NCI-H2081 (cell line): ENCODE results near the gene MAOA.
"Not testable (repeated sequence)": the region's sequence is repeated elsewhere in the genome, so short reads cannot be mapped to it uniquely, and the experiment has no call there.

ENCODE experiments used
- DNase-seq, 2 experiments: peaks; one replicate each; lab custom pipeline; 2025; lab: John Stamatoyannopoulos, UW

Gene MAOA

DNA sequence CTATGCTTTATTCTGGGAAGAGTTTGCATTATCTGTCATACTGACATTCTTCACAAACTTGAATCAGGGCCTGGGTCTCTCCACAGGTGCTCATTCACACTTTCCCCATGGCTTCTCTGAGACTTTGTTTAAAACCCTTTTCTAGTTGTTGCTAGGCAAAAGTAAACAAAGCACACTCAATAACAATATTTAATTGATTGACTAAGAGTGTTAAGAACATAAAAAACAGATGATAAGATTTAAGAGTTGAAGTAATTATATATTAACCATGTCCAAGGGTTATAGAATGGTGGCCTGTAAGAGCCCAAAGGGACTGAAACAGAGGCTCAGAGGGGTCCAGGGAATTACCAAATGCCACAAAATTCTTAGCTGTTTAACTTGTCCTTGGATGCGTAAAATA is 7.1 kb downstream of the MAOA start:
- no peak for DNase-seq

DNA sequence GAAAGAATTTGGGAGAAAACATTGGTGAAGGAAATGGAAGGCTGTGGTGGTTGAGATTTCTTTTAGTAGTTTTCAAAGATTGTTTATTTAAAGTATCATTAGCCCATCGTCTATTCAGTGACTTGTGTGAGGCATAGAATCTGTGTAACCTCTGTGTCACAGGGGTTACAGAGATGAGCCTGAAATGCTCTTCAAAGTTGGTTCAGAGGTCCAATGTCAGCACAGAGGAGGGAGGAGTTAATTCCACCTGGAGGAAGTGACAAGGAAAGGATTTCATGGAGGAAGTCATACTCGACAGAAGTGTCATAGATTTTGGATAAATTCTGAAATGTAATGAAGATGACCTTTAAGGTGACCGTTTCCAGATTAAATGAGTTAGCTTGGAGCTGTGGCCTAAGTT is 8.2 kb downstream of the MAOA start:
- no peak for DNase-seq

DNA sequence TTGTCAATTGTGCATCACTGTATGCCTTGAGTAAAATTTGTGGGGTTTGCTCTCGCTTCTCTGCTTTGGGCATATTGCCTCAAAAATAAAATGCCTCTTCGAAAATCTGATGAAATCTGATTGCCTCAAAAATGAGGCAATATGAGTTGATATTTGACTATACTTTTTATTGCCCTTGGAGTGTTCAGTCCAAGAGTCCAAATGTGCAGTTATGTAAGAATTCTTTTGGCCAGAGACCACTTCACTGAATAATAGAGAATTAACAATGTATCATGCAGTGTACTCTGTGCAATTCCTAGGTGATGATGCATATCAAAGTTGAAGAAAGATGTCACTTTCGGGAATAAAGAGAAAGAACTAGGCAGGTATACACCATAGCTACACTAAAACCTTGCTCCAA is 8.6 kb downstream of the MAOA start:
- DNase-seq, result no peak

DNA sequence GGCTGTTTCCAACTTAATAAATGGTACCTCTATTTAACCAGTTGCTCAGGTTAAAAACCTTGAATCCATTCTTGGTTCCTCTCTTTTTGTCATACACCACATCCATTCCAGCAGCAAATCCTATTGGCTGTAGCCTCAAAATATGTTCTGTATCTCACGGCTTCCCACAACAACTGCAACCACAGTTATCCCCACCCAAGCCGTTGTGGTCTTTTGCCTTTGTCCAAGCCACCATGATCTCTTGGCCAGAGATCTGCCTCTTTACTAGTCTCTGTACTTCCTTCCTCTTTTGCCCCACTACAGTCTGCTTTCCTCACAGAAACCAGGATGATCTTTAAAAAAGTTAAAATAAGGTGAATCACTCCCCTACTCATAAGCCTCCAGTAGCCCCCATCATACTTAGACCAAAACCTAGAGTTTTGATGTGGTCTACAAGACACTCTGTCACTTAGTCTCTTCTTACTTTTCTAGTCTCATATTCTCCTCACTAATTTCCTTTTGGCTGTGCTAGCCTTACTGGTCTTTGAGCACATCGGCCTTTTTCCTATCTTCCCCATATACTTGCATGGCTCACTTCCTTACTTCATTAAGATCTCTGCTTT is 10.3 kb downstream of the MAOA start:
- DNase-seq, result no peak

DNA sequence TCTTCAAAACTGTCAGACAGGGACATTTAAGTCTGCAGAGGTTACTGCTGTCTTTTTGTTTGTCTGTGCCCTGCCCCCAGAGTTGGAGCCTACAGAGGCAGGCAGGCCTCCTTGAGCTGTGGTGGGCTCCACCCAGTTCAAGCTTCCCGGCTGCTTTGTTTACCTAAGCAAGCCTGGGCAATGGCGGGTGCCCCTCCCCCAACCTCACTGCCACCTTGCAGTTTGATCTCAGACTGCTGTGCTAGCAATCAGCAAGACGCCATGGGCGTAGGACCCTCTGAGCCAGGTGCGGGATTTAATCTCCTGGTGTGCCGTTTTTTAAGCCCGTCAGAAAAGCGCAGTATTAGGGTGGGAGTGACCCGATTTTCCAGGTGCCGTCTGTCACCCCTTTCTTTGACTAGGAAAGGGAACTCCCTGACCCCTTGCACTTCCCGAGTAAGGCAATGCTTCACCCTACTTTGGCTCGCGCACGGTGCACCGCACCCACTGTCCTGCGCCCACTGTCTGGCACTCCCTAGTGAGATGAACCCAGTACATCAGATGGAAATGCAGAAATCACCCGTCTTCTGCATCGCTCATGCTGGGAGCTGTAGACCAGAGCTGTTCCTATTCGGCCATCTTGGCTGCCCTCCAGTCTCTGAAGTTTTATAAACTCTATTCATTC is 20.0 kb downstream of the MAOA start:
- DNase-seq, result not testable (repeated sequence)

DNA sequence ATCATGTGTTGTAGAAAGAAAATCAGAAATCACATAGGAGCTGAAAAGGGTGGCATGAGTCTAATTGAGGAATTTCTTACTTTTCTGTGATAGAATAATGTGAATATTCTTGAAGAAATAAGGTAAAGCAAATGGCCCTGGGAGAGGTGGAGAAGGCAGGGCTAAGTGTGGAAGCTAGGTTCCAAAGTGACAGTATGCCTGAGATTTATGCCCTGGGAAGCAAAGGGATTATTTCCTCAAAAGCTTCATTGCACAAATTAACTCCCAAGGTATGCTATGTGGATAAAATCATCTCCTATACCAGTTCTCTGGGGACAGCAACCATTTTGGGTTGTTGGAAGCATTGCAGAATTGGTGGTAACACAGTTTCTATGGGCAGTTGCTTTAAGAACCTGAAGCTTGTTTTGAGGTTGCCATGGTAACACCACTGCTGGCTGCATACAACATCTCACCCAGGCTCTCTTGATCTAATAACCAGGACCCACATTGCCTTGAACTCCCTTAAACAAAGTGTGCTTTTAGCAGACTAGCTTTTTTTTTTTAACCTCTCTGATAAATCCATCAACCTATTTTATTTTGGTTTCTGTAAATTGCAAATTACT is 21.0 kb downstream of the MAOA start:
- peak; percentile 3 to 11 for DNase-seq

DNA sequence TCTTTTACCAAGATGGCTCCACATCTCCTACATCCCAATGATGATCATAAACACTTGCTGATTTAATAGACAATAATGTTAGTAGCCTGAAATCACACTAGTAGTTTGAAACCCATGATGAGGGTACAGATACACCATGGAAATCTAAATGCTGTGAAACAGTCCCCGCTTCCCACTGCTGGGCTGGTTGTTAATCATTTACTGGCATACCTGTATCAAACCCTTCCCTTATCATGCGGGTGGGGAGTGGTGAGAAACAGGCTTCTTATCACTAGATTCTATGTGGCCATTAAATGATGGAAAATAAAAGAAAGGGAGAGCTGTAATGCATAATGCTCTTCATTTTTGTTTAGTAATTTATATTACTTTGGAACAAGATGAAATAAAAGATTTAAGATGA is 21.9 kb downstream of the MAOA start:
- no peak for DNase-seq

DNA sequence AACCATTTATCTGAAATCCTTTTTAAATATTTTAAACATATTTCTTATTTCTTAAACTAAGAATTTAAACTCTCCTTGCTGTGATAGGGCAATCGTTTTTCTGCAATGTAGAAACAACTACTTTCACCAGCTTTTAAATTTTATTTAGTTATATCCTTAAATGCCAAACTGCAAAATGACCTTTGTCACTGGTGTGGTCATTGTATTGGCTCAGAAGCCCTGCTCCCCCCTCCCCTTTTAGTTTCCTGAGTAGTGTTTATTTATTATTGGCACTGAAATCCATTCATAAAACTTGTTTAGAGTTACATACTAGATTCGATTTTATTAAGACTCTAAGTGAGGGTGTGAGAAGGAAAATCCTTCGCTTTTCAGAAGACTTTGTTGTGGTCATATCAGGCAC is 23.0 kb downstream of the MAOA start:
- DNase-seq, result no peak

DNA sequence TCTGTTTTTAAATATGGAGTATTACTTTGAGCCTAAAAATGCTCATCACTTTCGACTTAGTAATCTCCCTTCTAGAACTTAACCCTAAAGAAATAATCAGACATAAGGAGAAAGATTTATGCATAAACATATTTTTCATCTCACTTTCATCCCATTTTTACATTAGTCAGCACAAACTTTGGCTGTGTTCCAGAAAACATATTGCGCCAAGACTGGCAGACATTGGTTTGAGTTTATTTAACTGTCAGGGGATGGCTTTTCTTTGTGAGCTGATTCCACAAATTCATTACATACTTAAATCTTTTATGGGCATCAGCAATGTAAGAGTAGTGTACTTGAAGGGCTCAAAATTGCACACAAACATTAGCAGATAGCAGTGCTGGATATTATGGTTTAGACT is 23.7 kb downstream of the MAOA start:
- DNase-seq, result peak in 1 of 2 experiments; percentile 3

DNA sequence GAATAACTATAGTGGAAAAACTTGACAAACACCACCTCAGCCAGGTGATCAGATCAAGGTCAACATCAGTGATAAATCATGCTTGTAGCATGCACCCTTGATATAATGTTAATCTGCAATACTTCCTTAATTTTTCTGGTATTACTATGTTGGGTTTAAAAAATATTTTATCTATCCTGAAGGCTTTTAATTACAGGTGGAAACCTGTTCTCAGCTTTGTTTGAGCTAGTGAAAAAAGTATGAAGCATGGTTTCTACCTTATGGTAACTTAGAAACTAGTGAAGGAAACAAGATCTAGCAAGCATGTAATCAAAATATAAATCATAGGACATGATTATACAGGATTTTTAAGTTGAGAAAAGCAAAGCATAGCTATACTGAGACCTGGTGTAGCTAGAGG is 26.6 kb downstream of the MAOA start:
- DNase-seq, result no peak

DNA sequence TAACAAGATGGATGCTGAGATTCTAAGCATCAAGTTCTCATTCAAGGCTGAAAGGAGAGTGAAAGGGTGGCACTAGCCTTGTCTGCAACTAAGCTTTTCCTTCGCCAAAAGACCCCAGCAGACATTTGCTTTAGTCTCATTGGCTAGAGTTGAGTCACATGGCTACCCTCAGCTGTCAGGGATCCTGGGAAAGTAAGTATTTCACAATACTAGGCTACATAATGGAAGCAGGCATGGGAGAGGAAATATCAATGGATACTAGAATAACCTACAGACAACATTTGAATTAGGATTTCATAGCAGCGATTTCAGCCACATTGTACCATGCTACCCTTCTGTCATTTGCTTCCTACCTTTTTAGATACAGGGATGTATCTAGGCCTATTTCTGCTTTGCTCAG is 29.1 kb downstream of the MAOA start:
- no peak for DNase-seq

DNA sequence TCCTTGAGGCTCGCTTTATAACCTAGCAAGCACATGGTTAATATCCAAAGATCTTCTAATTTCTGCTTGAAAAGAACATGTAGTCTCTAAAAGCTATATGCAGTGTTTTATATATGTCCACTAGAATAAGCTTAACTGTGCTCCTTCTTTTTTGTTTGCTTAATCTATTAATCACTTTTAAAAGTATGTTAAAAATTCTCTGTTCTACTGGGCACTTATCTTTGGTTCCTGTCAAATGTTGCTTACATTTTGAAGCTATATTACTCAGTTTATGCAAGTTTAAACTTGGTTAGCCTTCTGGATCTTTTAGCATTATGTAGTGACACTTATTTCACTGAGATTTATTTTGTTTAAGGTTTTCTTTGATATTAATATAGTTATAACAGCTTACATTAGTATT is 32.5 kb downstream of the MAOA start:
- DNase-seq, result no peak

DNA sequence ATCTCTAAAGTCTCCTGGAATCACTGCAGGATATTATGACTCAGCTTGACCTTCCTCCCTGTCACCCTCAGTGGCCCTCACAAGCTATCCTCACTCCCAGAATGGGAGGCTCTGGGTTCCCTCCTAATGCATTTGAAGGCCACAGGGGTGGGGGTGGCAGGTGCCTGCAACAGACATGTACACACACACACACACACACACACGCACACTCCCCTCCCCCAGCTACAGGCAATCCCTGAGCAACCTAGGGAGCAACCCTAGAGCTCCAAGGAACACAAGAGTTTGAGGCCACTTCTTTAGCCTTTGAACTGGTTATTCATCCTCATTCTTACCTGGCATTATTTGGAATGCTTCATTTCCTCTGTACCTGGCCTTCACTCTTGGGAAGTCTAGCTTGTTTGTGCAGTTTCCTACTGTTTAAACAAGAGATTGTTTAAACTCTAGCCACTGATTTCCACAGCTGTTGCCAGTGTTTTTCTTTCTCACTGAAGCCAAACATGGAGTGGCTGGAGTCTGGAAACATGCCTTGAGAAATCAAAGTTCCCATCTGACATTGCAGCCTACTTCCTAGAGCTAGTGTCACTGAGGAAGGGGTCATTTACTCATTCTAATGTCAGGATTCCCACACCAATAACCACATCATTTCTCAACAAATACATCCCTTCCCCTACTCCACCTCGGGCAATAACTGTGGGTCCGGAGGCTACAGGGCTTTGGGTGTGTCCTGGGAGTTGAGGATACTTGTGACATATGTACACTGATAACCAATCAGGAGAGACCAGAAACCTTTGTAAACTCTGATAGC is 37.7 kb downstream of the MAOA start:
- peak in 1 of 2 experiments; percentile 65 for DNase-seq

DNA sequence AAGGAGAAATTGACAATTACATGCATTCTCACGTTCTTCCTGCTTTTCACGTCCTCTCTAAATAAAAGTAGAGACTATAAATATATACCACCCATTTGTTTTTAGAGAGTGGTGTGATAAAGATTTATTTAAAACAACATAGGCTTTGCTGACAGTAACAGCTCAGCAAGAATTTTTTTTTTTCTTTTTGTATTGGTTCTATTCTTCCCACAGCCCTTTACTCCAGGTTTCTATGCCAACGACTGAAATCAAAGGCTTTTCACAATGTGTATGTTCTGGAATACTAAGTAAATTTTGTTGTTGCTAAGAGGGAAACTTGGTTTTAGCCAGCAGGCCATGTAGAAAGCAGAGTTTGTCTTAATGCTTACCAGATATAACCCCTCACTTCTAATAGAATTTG is 43.4 kb downstream of the MAOA start:
- no peak for DNase-seq

DNA sequence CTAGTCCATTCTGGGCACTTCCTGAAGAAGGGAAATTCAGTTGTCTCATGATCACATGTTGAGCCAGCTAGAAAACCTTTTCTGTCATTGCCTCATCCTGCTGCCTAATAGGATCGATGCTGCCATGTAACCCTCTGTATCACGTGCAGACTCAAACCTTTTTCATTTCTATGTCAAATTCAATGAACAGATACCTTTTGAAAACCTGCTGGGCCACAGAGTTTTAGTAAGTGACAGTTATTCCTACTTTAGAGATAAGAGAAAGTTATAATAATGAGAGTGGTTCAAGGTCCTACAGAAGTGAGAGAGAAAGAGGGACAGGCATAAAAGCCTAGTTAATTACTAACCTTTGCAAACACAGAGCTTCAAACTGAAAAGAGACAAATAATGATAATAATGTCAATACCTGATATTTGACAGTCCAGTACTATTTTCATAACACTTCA is 46.0 kb downstream of the MAOA start:
- no peak for DNase-seq

DNA sequence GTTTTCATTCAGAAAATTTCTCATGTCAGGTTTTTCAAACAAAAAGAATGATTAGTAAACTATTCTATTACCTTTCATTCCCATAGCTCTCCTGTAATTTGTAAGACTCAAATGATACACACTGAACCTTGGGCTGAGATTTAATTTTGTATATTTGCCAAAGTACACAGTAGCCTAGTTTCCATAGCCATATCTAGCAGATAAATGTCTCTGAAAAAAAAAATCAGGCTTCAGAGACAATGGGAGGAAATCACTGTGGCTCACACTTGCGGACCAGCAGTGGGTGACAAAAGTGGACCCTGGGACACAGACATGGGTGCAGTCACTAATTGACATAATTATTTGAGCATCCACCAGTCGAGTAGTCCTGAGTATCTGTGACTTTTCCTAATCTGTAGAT is 46.6 kb downstream of the MAOA start:
- DNase-seq, result peak in 1 of 2 experiments; percentile 19

DNA sequence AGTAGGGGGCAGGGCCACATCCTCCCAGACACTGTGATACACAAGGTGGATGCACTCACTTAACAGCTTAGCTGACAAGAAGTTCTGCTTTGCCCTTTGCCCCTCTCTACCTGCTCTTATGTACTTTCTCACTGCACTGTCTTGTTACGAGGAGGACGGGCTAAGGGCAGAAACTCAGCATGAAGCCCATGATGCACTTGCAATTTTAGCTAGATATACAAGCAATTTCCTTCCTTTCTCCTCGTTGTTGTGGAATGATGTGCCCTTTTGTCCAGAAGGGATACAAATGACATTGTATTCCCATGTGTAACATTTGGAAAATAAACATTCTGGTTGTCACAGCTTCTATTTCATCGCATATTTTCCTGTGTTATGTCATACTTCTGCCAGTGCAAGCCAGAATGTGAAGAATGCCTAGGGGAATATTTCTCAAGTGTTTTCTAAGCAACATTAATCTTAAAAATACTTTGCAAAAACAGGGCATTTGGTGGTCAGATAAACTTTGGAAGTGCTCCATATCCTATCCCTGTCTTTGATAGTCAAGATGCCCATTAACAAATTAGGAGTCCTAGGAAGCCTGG is 47.2 kb downstream of the MAOA start:
- DNase-seq, result no peak

DNA sequence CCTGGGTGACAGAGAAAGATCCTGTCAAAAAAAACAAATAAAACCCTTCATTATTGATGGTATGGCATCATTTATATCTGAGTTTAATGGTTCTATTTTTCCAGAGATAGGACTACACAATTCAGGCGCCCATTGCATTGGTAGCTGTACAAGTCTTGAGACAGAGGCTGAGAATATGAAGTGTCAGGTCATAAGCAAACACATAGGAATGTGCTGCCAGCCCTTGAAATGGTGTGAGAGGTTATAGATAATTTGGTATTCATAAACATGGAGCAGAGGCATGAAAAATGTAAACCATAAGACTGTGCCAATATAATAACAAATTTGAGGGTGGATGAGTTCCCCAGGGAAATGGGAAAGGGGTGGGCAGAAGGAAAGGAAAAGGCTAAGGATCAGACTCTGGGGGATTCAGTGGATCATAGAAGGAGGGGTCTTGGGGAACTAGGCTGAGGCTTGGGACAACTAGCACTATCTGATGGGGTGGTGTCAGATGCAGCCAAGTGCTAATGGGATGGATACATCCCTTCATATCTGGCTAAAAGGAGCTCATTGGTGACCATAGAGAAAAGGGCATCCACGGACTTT is 50.8 kb downstream of the MAOA start:
- DNase-seq, result no peak

DNA sequence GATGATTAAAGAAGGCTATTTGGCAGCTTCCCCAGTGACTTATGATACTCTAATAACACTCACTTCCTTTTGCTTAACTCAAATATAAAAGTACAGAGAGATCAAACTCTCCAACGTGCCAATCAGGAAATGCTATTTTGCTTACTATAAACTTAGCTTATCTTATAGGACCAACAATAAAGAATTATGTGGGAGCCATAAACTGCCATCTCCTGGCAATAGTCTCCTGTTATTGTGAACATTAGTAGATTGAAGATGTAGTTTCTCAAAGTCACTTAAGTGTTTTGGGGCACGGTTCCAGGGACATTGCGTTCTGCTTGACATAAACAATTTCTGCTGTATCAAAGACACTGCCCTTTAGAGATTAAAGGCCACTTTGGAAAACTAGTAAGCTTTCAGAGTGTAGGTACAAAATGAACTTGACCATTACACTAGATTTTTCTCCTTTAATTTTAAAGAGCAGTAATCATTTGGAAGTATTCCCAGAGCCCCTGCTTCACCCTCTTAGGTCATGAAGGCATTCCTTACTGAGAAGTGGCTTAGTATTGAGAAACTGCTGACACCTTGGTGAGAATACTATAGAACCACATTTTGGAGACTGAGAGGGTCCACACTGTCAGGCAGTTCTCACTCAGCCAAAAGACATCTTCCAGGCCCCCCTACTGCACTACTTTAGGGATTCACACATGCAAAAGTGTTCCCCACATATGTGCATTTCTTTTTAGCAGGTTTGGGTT is 51.9 kb downstream of the MAOA start:
- DNase-seq, result no peak

DNA sequence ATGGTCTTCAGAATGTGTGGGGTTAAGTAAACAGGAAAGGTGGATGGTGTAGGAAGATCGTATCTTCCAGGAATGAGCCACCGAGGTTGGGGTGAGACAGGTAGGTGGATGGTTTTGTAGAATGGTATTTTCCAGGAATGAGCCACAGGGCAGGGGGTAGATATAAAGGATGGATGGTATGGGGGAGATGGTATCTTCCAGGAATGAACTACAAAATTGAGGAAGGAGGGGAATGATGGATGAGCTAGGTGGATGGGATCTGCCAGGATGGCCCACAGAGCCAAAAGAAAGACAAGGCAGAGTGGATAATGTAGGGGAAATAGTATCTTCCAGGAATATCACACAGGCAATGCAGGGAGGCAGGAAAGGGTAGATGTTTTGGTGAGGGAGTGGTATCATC is 60.0 kb downstream of the MAOA start:
- no peak for DNase-seq

DNA sequence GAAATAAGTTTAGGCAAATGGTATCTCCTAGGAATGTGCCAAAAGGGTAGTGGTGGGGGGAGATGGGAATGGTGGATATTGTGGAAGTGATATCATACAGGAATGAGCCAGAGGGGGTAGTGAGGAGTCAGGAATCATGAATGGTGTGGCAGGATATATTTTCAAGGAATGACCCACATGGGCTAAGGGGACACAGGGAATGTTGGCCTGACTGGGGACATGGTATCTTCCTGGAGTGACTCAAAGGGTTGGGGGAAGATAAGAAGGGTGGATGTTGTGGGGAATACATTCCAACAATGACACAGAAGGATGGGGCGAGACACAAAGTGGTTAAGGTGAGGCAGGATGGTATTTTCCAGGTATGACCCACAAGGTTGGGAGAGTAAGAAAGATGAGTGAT is 60.6 kb downstream of the MAOA start:
- no peak for DNase-seq
